ENCODE results near the gene ZDHHC14. TPM values are rescaled to one million over a fixed set of nuclear protein-coding genes. Genes with fewer than 3 reads are reported as not detected.

Gene ZDHHC14
- total RNA-seq, 1 donor: 7.9 TPM

DNA sequence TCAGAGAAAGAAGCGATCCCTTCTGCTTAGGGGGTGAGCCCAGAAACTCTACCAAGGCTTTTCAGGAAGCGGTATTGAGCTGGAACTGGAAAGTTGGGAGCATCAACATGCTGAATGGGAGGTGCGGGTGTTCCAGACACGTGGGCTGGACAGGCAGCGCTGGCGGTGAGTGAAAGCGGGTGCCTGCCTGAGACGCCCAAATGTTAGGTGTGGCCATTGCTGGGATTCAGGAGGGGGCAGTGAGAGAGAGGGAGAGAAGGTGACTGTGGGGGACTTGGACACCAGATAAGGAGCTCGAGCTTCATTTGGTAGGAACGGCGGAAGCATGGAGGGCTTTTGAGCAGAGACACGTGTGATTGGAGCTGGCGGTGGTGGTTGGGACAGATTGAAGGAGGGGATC lies 157.7 kb downstream of the ZDHHC14 start:
- no peak for DNase-seq (ENCODE audit: low read depth)
- H3K4me3 ChIP-seq (ENCODE audit: low read depth, low read length): no peak overlapping the region
- TF ChIP-seq, protein P1, sequence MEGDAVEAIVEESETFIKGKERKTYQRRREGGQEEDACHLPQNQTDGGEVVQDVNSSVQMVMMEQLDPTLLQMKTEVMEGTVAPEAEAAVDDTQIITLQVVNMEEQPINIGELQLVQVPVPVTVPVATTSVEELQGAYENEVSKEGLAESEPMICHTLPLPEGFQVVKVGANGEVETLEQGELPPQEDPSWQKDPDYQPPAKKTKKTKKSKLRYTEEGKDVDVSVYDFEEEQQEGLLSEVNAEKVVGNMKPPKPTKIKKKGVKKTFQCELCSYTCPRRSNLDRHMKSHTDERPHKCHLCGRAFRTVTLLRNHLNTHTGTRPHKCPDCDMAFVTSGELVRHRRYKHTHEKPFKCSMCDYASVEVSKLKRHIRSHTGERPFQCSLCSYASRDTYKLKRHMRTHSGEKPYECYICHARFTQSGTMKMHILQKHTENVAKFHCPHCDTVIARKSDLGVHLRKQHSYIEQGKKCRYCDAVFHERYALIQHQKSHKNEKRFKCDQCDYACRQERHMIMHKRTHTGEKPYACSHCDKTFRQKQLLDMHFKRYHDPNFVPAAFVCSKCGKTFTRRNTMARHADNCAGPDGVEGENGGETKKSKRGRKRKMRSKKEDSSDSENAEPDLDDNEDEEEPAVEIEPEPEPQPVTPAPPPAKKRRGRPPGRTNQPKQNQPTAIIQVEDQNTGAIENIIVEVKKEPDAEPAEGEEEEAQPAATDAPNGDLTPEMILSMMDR (IDR thresholded peaks at IDR 0.05; ENCODE audit: insufficient read depth, low read length): no peak

DNA sequence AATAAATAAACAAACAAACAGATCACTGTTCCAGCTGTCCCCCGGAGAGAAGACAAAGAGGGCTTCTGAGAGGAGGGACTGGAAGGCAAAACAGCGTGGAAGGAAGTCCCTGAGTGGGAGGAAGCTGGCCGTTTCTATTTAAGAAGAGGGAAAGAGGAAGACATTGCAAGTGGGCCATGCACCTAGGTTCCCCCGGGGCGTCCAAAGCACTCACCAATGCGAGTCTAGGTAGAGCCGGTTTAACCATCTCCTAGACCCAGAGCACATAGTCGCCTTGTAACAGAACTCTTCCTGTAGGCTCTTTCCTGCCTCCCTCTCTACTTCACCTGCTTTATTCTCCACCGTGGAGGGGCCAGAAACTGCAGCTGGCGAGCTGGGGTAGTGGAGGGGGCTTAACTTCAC lies 158.4 kb downstream of the ZDHHC14 start:
- TF ChIP-seq, protein P1 (IDR thresholded peaks at IDR 0.05; ENCODE audit: insufficient read depth, low read length): no peak
- no peak overlapping the region for H3K4me3 ChIP-seq (ENCODE audit: low read depth, low read length)
- DNase-seq (ENCODE audit: low read depth): no peak

DNA sequence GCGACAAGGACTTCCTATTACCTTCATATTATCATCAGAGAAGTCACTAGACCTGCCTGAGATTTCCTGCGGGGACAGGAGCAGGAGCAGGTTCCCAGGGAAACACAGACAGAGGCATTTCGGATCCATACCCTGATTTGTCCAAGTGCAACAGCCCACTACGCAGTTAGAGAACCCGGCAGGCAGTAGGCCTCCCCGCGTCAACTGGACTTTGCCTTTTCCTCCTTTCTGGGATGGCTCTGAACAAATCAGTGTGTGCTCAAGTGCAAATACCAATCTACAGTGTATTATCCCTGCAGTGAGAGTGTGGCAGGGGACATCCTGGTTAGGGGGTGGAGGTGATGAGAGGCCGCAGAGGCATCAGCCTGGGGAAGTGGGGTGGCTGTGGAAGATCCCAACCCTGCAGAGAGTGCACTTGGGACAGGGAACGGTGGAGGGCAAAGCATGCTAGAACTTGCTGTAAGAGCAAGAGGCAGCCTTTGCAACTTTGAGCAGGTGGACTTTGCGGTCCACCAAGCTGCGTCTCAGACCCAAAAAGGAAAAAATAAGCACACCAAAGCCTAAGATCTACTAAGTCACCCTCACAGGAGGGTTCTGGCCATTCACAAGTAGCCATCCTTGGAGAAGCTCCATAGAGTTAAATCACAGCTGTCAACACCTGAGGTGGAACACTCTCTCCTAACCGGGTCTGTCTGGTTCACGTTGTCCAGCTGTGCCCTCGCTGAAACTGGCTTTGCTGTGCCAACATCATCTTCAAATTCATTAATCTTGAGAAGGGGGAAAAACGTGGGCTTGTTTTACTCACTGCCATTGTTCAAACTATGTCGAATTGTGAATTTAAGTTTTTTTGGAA lies 159.1 kb downstream of the ZDHHC14 start:
- TF ChIP-seq, protein P1 (IDR thresholded peaks at IDR 0.05; ENCODE audit: insufficient read depth, low read length): no peak
- H3K4me3 ChIP-seq (ENCODE audit: low read depth, low read length): no peak overlapping the region
- DNase-seq (ENCODE audit: low read depth): no peak

DNA sequence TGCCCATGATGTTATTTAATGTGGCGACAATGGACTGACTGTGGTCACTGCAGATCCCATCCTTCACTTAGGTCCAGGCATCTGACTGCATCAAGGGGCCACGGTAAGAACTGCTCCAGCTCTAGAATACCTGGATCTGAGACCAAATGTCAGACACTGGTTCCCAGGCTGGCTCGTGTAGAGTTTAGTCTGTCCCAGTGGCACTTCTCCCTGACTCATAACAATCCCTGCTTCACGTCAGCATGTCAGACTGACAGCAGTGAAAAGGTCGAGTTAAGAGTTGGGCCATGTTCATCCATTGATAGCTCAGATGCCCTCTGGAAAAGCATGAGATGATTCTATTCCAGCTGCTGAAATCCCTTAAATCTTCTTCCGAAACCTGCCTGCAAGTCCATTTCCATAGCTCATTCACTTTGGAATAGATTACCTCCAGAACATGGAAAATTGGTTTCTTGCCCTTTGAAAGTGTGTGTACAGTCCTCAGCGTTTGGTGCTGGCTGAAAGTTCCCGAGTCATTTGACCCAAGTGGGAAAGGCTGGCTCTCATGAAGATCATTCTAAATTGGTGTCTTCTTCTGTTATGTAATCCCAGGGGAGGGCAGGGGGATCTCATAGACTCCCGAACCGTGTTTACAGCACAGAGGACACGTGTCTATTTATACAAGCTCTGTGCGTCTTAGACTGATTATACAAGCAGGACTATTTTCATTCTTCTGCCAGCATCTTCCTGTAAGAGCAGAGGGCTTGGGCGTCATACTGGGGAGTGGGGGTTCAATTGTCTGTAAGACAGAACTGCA lies 160.8 kb downstream of the ZDHHC14 start:
- no peak for DNase-seq (ENCODE audit: low read depth)
- H3K4me3 ChIP-seq (ENCODE audit: low read depth, low read length): no peak overlapping the region
- TF ChIP-seq, protein P1 (IDR thresholded peaks at IDR 0.05; ENCODE audit: insufficient read depth, low read length): no peak

DNA sequence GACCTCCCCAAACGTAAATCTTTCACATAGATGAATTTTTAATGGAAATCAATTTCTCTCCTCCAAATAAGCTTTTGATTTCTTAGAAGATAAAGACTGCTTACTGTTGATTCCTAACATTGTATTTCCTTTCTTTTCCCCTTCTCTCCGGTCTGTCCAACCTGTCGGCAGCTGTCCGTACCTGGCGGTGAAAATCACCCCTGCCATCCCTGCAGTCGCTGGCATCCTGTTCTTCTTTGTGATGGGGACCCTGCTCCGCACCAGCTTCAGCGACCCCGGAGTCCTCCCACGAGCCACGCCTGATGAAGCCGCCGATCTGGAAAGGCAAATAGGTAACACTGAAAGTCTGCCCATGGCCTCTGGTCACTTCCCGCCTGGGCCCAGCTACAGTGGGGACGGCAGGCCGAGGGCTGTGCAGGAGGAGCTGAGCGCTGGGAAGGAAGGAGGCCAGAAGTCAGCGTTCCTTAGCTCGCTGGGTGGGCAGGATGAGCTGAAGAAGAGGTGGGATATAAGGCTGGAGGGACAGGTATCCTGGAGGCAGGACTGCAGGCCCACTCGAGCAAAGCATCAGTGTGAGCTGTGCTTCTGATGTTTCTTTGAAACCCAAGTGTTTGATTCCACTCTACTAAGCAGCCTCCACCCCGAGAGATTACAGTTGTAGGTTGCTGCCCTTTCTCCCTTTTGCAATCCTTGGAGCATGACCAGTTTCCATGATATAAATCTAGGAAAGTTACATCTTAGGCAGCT lies 161.6 kb downstream of the ZDHHC14 start:
- H3K4me3 ChIP-seq (ENCODE audit: low read depth, low read length): no peak overlapping the region
- TF ChIP-seq, protein P1 (IDR thresholded peaks at IDR 0.05; ENCODE audit: insufficient read depth, low read length): no peak
- DNase-seq (ENCODE audit: low read depth): no peak

DNA sequence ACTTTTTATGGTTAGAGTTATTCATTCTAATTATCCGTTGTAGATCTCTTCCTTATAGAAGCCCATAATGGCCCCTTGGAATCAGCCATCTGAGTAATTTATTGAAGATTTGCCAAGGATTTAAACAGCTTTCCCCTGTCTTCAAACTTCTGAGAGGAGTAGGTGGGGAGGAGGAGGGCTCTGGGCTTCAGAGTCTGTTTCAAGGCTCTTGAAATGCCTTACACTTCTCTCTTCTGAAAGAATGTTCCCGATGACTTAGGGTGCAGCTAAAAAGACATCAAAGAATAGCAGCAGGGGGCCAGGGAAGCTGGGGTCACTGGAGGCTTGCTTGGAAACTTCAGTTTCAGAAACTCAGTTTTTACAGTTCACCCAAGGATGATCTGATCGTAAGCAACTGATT lies 165.3 kb downstream of the ZDHHC14 start:
- H3K4me3 ChIP-seq (ENCODE audit: low read depth, low read length): no peak overlapping the region
- TF ChIP-seq, protein P1 (IDR thresholded peaks at IDR 0.05; ENCODE audit: insufficient read depth, low read length): no peak
- DNase-seq (ENCODE audit: low read depth): no peak
